HCT116 (cell line): ENCODE data around the gene AGAP1. TPM values are rescaled to one million over a fixed set of nuclear protein-coding genes. Genes with fewer than 3 reads are reported as not detected.

Source experiments
- ATAC-seq: fragments of 200-7000 bp; cut with Tn5 transposase; 2 replicates; pipeline ENCODE4 v1.9.1; 2020; ENCODE audit warnings: mild to moderate bottlenecking, moderate library complexity
- BruUV-seq: library from RNA; stranded (reverse); fragments of 400-500 nt; replicated peaks from 2 replicates; lab custom pipeline; 2021; lab: Mats Ljungman, UMichigan
- CTCF ChIA-PET: fragments of 300-600 bp; sonication (Branson Sonifier 250); formaldehyde crosslinking; loops from one replicate; lab custom pipeline; 2021; ENCODE audit warnings: antibody characterized with exemption; lab: Charles Lee
- POLR2A ChIA-PET: fragments of 300-600, 350-600 bp; sonication (Branson Sonifier 250); formaldehyde crosslinking; loops from one replicate; lab custom pipeline; 2021; ENCODE audit warnings: antibody characterized with exemption; lab: Charles Lee
- RAD21 ChIA-PET, 2 experiments: fragments of 300-600 bp; sonication (Branson Sonifier 250); formaldehyde crosslinking; loops; one replicate each; lab custom pipeline; 2023; ENCODE audit warnings: low total read pairs in 2 of 2; ENCODE audit not compliant: uncharacterized antibody in 2 of 2, unreplicated experiment in 2 of 2, low non-redundant PET in 1 of 2; lab: Charles Lee
- DNase-seq: peaks from one replicate; pipeline ENCODE4 v3.0.0-alpha.2; 2010; ENCODE audit warnings: low read depth, low spot score
- H2AFZ ChIP-seq: fragments of 200-600 bp; shearing (Covaris generic), sonication (generic); 2 replicates; pipeline ENCODE4 v1.6.1; 2017; ENCODE audit warnings: low read depth, mixed run types, mixed read lengths, antibody characterized with exemption, low read length; ENCODE audit not compliant: poor library complexity, severe bottlenecking
- H3K27ac ChIP-seq: 2 replicates; pipeline ENCODE4 v1.5.1; 2012; ENCODE audit warnings: low read depth, low read length
- H3K27me3 ChIP-seq: fragments of 200-600 bp; sonication (generic); 2 replicates; pipeline ENCODE4 v1.6.1; 2016; ENCODE audit warnings: mixed run types, low read length, mixed read lengths; ENCODE audit not compliant: insufficient read depth
- H3K36me3 ChIP-seq, 2 experiments: fragments of 200-500 bp in 1 of 2; fragments of 200-600 bp in 1 of 2; sonication (Bioruptor generic) in 1 of 2; sonication (generic) in 1 of 2; 2 replicates each; pipeline versions ENCODE4 v1.5.1 to v1.6.1; 2014 to 2016; ENCODE audit warnings: low read length in 2 of 2, inconsistent platforms in 1 of 2, mixed read lengths in 1 of 2, mixed run types in 1 of 2; ENCODE audit not compliant: insufficient read depth in 2 of 2, control insufficient read depth in 1 of 2
- H3K4me1 ChIP-seq, 2 experiments: fragments of 200-600 bp in 1 of 2; sonication (generic) in 1 of 2; 2 replicates each; pipeline versions ENCODE4 v1.5.1 to v1.6.1; 2012 to 2017; ENCODE audit warnings: low read length in 2 of 2, inconsistent platforms in 1 of 2, mild to moderate bottlenecking in 1 of 2, mixed read lengths in 1 of 2, mixed run types in 1 of 2, moderate library complexity in 1 of 2; ENCODE audit not compliant: insufficient read depth in 2 of 2, control insufficient read depth in 1 of 2
- H3K4me2 ChIP-seq: fragments of 200-600 bp; sonication (generic); 2 replicates; pipeline ENCODE4 v1.6.1; 2017; ENCODE audit warnings: mixed run types, low read length, mixed read lengths
- H3K4me3 ChIP-seq, 2 experiments: fragments of 200-600 bp in 1 of 2; sonication (generic) in 1 of 2; replicated peaks in 1 of 2; 2 replicates each; pipeline ENCODE4 v1.5.1; 2011 to 2016; ENCODE audit warnings: low read length in 2 of 2, control low read depth in 1 of 2, low read depth in 1 of 2, mild to moderate bottlenecking in 1 of 2, mixed read lengths in 1 of 2, mixed run types in 1 of 2
- H3K79me2 ChIP-seq: fragments of 200-600 bp; sonication (generic); 2 replicates; pipeline ENCODE4 v1.6.1; 2017; ENCODE audit warnings: mild to moderate bottlenecking, mixed run types, low read length, moderate library complexity, mixed read lengths; ENCODE audit not compliant: insufficient read depth
- H3K9ac ChIP-seq: fragments of 200-600 bp; sonication (generic); 2 replicates; pipeline ENCODE4 v1.6.1; 2016; ENCODE audit warnings: low read length, mixed read lengths
- H3K9me2 ChIP-seq: fragments of 200-600 bp; sonication (generic), shearing (Covaris generic); 2 replicates; pipeline ENCODE4 v1.6.1; 2017; ENCODE audit warnings: mixed run types, mild to moderate bottlenecking, moderate library complexity; ENCODE audit not compliant: insufficient read depth
- H3K9me3 ChIP-seq, 2 experiments: fragments of 200-500 bp in 1 of 2; fragments of 200-600 bp in 1 of 2; sonication (Bioruptor generic) in 1 of 2; sonication (generic) in 1 of 2; 2 replicates each; pipeline ENCODE4 v1.6.1; 2014 to 2017; ENCODE audit warnings: low read length in 2 of 2, mixed read lengths in 2 of 2, inconsistent platforms in 1 of 2, low read depth in 1 of 2, mild to moderate bottlenecking in 1 of 2, mixed run types in 1 of 2, moderate library complexity in 1 of 2; ENCODE audit not compliant: control insufficient read depth in 1 of 2, insufficient read depth in 1 of 2
- H4K20me1 ChIP-seq: fragments of 200-600 bp; sonication (generic), shearing (Covaris generic); 2 replicates; pipeline ENCODE4 v1.6.1; 2017; ENCODE audit warnings: mixed run types, mild to moderate bottlenecking, moderate library complexity; ENCODE audit not compliant: insufficient read depth
- EZH2 ChIP-seq: fragments of 200-600 bp; sonication (generic); IDR thresholded peaks from 2 replicates; pipeline ENCODE4 v1.6.1; 2017; ENCODE audit warnings: antibody characterized with exemption, mixed run types
- FOSL1 ChIP-seq: IDR thresholded peaks from 2 replicates; pipeline ENCODE4 v1.6.1; 2012; ENCODE audit warnings: low read depth
- MAX ChIP-seq: IDR thresholded peaks from 2 replicates; pipeline ENCODE4 v1.6.1; 2012
- POLR2A ChIP-seq: IDR thresholded peaks from 2 replicates; pipeline ENCODE4 v1.7.0; 2011; ENCODE audit warnings: borderline replicate concordance; ENCODE audit not compliant: insufficient read depth, insufficient read length; ENCODE audit errors: extremely low read depth
- POLR2AphosphoS5 ChIP-seq: IDR thresholded peaks from 2 replicates; pipeline ENCODE4 v1.6.1; 2011; ENCODE audit warnings: mild to moderate bottlenecking, low read depth, low read length, moderate library complexity
- RAD21 ChIP-seq: IDR thresholded peaks from 2 replicates; pipeline ENCODE4 v1.6.1; 2012; ENCODE audit warnings: low read depth, mild to moderate bottlenecking
- SIN3A ChIP-seq: IDR thresholded peaks from 2 replicates; pipeline ENCODE4 v1.6.1; 2012; ENCODE audit warnings: low read depth
- TCF7L2 ChIP-seq: IDR thresholded peaks from 2 replicates; pipeline ENCODE4 v1.7.0; 2011; ENCODE audit warnings: borderline replicate concordance, inconsistent platforms; ENCODE audit not compliant: insufficient read depth, insufficient read length; ENCODE audit errors: extremely low read depth
- ZFX ChIP-seq: fragments of 450-650 bp; IDR thresholded peaks from 2 replicates; pipeline ENCODE4 v1.6.1; 2017
- intact Hi-C: fragments of 100-400 bp; cut with micrococcal nuclease; formaldehyde crosslinking; loops from 2 replicates; pipeline ENCODE4 v1.10.0; 2022
- total RNA-seq: library from RNA; stranded (reverse); gene quantifications from one replicate; pipeline ENCODE4 v1.2.1, GENCODE V29; 2021; ENCODE audit not compliant: unreplicated experiment
- TF ChIP-seq, protein P1 (sequence below): IDR thresholded peaks from 2 replicates; pipeline ENCODE4 v1.6.1; 2012

The AGAP1 gene
- total RNA-seq, 1 experiment from 2014 or later, result 43.8 TPM

GRCh38 chr2:235554385-235554784, 60.5 kb downstream of the AGAP1 start:
- Histone ChIP-seq H3K79me2 (peaks cover 93% of the 10 kb centered on the region), H3K27ac (no peak overlapping the region), H3K9me2 (no peaks in the 10 kb centered on the region), H3K4me2 (no peak overlapping the region), H3K9ac (no peak overlapping the region), H3K9me3 (no peaks in the 10 kb centered on the region), H3K27me3 (no peaks in the 10 kb centered on the region), H3K36me3 (no peaks in the 10 kb centered on the region), H3K4me1 (peaks cover 3 to 22% of the 10 kb centered on the region in 2 experiments; a peak in 3 of 4 replicates), H2AFZ (no peak overlapping the region), H4K20me1 (0 out of 2 replicates have a peak, but pooled peaks cover 5% of the 10 kb centered on the region), H3K4me3 (no peak overlapping the region)
- TF ChIP-seq RAD21 (no peak), SIN3A (no peak), EZH2 (no peak), TCF7L2 (no peak), POLR2AphosphoS5 (no peak), MAX (no peak), POLR2A (no peak)
- TF ChIP-seq, protein P1, sequence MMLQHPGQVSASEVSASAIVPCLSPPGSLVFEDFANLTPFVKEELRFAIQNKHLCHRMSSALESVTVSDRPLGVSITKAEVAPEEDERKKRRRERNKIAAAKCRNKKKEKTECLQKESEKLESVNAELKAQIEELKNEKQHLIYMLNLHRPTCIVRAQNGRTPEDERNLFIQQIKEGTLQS, result no peak
- intact Hi-C loops, result no loop called here
- ChIA-PET RAD21 (no interaction called here), POLR2A (no interaction called here), CTCF (no interaction called here)
- DNase-seq (no peak), ATAC-seq (no peak)
- no TSS peak for BruUV-seq

- H3K4me2 ChIP-seq, result no peak overlapping the region
- H3K4me3 ChIP-seq, result no peak overlapping the region
- peaks cover 3 to 22% of the 10 kb centered on the region in 2 experiments; a peak in 3 of 4 replicates for H3K4me1 ChIP-seq
- no peaks in the 10 kb centered on the region for H3K9me2 ChIP-seq
- peaks cover 5% of the 10 kb centered on the region; the same call in 1 of the 2 replicates for H4K20me1 ChIP-seq
- ChIA-PET RAD21 (no interaction called here), POLR2A (no interaction called here), CTCF (no interaction called here)
- no peaks in the 10 kb centered on the region for H3K36me3 ChIP-seq
- H3K79me2 ChIP-seq, result peaks cover 93% of the 10 kb centered on the region
- no TSS peak for BruUV-seq
- H3K9me3 ChIP-seq, result no peaks in the 10 kb centered on the region
- no peak for TF ChIP-seq ZFX
- no peak for TF ChIP-seq MAX
- no peak for TF ChIP-seq FOSL1
- no peak overlapping the region for H2AFZ ChIP-seq
- H3K27me3 ChIP-seq, result no peaks in the 10 kb centered on the region
- no peak for ATAC-seq
- H3K27ac ChIP-seq, result no peak overlapping the region
- no peak for DNase-seq
- no peak overlapping the region for H3K9ac ChIP-seq
- intact Hi-C loops, result no loop called here
Observed at GRCh38 chr2:235554936-235555335, 61.1 kb downstream of the AGAP1 start.
